ENCODE data around the gene RNF152.

- TF ChIP-seq CTCF (IDR thresholded peaks at IDR 0.05) (no peak), POLR2A (IDR thresholded peaks at IDR 0.05) (no peak)
Measured at GRCh38 chr18:61823595-61823994, 69.2 kb downstream of the RNF152 start.
